Activated naive CD4-positive, alpha-beta T cell treated with Interleukin-2 at 50 U/mL for 16 hours (primary cell): ENCODE measurements around the gene EBF4.

Source experiments
- DNase-seq: peaks from one replicate; pipeline ENCODE4 v3.0.0-alpha.2; 2020

Gene EBF4

GRCh38 chr20:2700913-2701620 lies 8.5 kb downstream of the EBF4 start:
- no peak for DNase-seq

- DNase-seq: no peak
These were observed 9.1 kb downstream of the EBF4 start for GRCh38 chr20:2701671-2702081.

GRCh38 chr20:2703716-2704475 lies 11.3 kb downstream of the EBF4 start:
- no peak for DNase-seq

GRCh38 chr20:2705931-2706645 lies 13.5 kb downstream of the EBF4 start:
- DNase-seq: no peak

GRCh38 chr20:2706688-2707352 lies 14.2 kb downstream of the EBF4 start:
- no peak for DNase-seq

- DNase-seq: no peak
These were observed 14.9 kb downstream of the EBF4 start for GRCh38 chr20:2707353-2708072.

GRCh38 chr20:2708073-2708415 lies 15.5 kb downstream of the EBF4 start:
- no peak for DNase-seq

- no peak for DNase-seq
These were observed 16.1 kb downstream of the EBF4 start for GRCh38 chr20:2708665-2709064.

GRCh38 chr20:2709205-2709981 lies 16.8 kb downstream of the EBF4 start:
- DNase-seq: no peak

- no peak for DNase-seq
These were observed 20.7 kb downstream of the EBF4 start for GRCh38 chr20:2713285-2713684.

GRCh38 chr20:2729251-2729713 lies 36.7 kb downstream of the EBF4 start:
- DNase-seq: no peak

- no peak for DNase-seq
These were observed 37.2 kb downstream of the EBF4 start for GRCh38 chr20:2729791-2730190.

GRCh38 chr20:2734899-2735298 lies 42.3 kb downstream of the EBF4 start:
- no peak for DNase-seq

- no peak for DNase-seq
These were observed 43.9 kb downstream of the EBF4 start for GRCh38 chr20:2736441-2736840.

- no peak for DNase-seq
These were observed 45.9 kb downstream of the EBF4 start for GRCh38 chr20:2738331-2739041.

GRCh38 chr20:2739042-2739398 lies 46.4 kb downstream of the EBF4 start:
- no peak for DNase-seq

GRCh38 chr20:2740702-2741101 lies 48.1 kb downstream of the EBF4 start:
- DNase-seq: no peak

GRCh38 chr20:2741463-2741862 lies 48.9 kb downstream of the EBF4 start:
- peak; percentile 33 for DNase-seq

- DNase-seq: no peak
These were observed 49.3 kb downstream of the EBF4 start for GRCh38 chr20:2741881-2742280.

GRCh38 chr20:2742431-2742830 lies 49.9 kb downstream of the EBF4 start:
- DNase-seq: no peak

- peak; percentile 71 for DNase-seq
These were observed 50.5 kb downstream of the EBF4 start for GRCh38 chr20:2742934-2743559.
